ENCODE measurements around the gene CNTNAP2. TPM values are rescaled to one million over a fixed set of nuclear protein-coding genes. Genes with fewer than 3 reads are reported as not detected.

Gene CNTNAP2
- total RNA-seq, 1 experiment from 2014 or later, result 0.03 TPM

- Histone ChIP-seq H3K27ac (ENCODE audit: low read length) (no peak overlapping the region), H3K4me1 (ENCODE audit: control insufficient read depth, insufficient read depth, low read length) (no peaks in the 10 kb centered on the region), H3K36me3 (ENCODE audit: control insufficient read depth, insufficient read depth, low read length) (no peaks in the 10 kb centered on the region), H3K4me3 (ENCODE audit: low read depth in 2 of 2, low read length in 2 of 2) (no peak overlapping the region), H3K9me3 (ENCODE audit: control insufficient read depth, insufficient read depth, low read depth, low read length) (no peaks in the 10 kb centered on the region), H3K27me3 (ENCODE audit: control insufficient read depth, insufficient read depth, low read length) (no peaks in the 10 kb centered on the region)
- DNase-seq (ENCODE audit: low read depth, low spot score) (no peak), ATAC-seq (no peak)
- POLR2A ChIA-PET, result no interaction called here
- CTCF ChIA-PET, result no interaction called here
- intact Hi-C loops (cut with micrococcal nuclease; ENCODE audit: unreplicated experiment) (no loop called here), in situ Hi-C loops (cut with HindIII; ENCODE audit: low pct_unique_long_range_greater_than_20kb, low sequenced_read_pairs) (no loop called here)
- TF ChIP-seq TCF7L2 (IDR thresholded peaks at IDR 0.05; ENCODE audit: low read depth, low read length), result no peak
- TF ChIP-seq POLR2AphosphoS5 (IDR thresholded peaks at IDR 0.05; ENCODE audit: low read depth, low read length), result no peak
- no peak for TF ChIP-seq SIN3A (IDR thresholded peaks at IDR 0.05; ENCODE audit: borderline replicate concordance, insufficient read depth, low read depth, low read length)
- TF ChIP-seq REST (IDR thresholded peaks at IDR 0.05; ENCODE audit: insufficient read depth in 1 of 2, low read depth in 2 of 2, low read length in 1 of 2), result no peak
- no peak for TF ChIP-seq CTCF (IDR thresholded peaks at IDR 0.05)
- no TSS peak for BruUV-seq (replicated peaks)
Measured at GRCh38 chr7:148041156-148041555, 1924.6 kb downstream of the CNTNAP2 start.

- no peaks in the 10 kb centered on the region for H3K36me3 ChIP-seq (ENCODE audit: control insufficient read depth, insufficient read depth, low read length)
- no peaks in the 10 kb centered on the region for H3K9me3 ChIP-seq (ENCODE audit: control insufficient read depth, insufficient read depth, low read depth, low read length)
- H3K27ac ChIP-seq (ENCODE audit: low read length), result no peak overlapping the region
- ATAC-seq, result no peak
- no peaks in the 10 kb centered on the region for H3K27me3 ChIP-seq (ENCODE audit: control insufficient read depth, insufficient read depth, low read length)
- no peaks in the 10 kb centered on the region for H3K4me1 ChIP-seq (ENCODE audit: control insufficient read depth, insufficient read depth, low read length)
- POLR2A ChIA-PET, result no interaction called here
- no peak for DNase-seq (ENCODE audit: low read depth, low spot score)
- CTCF ChIA-PET, result no interaction called here
- intact Hi-C loops (cut with micrococcal nuclease; ENCODE audit: unreplicated experiment), result no loop called here
- H3K4me3 ChIP-seq (ENCODE audit: low read depth in 2 of 2, low read length in 2 of 2), result no peak overlapping the region
- no TSS peak for BruUV-seq (replicated peaks)
- in situ Hi-C loops (cut with HindIII; ENCODE audit: low pct_unique_long_range_greater_than_20kb, low sequenced_read_pairs), result no loop called here
- TF ChIP-seq REST (IDR thresholded peaks at IDR 0.05; ENCODE audit: insufficient read depth in 1 of 2, low read depth in 2 of 2, low read length in 1 of 2) (no peak), CTCF (IDR thresholded peaks at IDR 0.05) (no peak), POLR2AphosphoS5 (IDR thresholded peaks at IDR 0.05; ENCODE audit: low read depth, low read length) (no peak), SIN3A (IDR thresholded peaks at IDR 0.05; ENCODE audit: borderline replicate concordance, insufficient read depth, low read depth, low read length) (no peak), TCF7L2 (IDR thresholded peaks at IDR 0.05; ENCODE audit: low read depth, low read length) (no peak)
Measured at GRCh38 chr7:148042935-148043631, 1926.5 kb downstream of the CNTNAP2 start.
